ENCODE data around the gene TAX1BP3. TPM values are rescaled to one million over a fixed set of nuclear protein-coding genes. Genes with fewer than 3 reads are reported as not detected.

The TAX1BP3 gene
- polyA plus RNA-seq, 3 donors = 88.5 to 113 (median 90.6) TPM

DNA sequence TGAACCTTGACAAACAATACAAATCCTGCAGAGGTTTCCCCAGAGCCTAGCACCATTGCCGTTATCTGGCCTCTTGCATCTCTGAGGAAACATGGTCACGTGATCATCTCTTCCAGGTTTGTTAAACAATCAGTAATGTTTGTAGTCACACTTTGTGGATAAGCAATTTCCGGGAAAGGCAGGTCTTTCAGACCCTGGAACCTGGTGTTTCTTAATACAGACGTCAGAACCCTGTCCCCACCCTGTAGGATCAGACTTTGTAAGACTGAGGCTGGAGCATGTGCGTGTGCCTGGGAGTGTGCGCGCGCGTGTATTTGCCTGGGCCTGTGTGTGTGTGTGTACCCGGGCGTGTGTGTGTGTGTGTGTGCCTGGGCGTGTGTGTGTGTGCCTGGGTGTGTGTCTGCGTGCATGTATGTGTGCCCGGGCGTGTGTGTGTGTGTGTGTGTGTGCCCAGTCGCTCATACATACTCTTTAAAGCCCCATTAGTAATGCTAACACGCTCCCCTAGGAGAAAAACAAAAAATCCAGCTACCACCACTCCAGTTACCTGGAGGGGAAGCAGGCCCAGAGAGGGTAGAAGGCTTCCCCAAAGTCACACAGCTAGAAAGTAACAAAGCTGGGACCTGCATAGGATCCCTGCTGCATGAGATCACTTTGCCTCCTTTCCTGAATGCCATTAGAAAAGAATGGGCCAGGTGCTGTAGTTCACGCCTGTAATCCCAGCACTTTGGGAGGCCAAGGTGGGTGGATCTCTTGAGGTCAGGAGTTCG lies 26.5 kb downstream of the TAX1BP3 start:
- peak in 2 of 11 donors; percentile 33 to 47 for DNase-seq (ENCODE audit: extremely low read depth in 1 of 11, low read depth in 9 of 11, low spot score in 4 of 11)

DNA sequence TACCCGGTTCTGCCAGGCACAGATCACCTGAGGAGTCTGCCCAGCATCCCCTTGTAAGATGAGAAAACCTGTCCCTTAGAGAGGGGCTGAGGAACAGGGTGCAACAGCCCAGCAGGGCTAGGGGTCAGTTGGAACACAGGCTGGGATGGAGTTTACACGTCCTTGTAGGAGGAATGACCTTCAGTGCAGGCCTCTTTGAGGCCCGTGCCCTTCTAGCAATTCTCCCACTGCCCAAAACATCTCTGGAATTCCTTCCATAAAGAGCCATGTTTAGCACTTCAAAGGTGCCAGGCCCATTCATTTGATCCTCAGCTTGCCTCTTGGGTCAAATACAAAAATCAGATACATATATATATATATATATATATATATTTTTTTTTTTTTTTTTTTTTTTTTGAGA lies 27.4 kb downstream of the TAX1BP3 start:
- no peak for DNase-seq (ENCODE audit: extremely low read depth in 1 of 11, low read depth in 9 of 11, low spot score in 4 of 11)

DNA sequence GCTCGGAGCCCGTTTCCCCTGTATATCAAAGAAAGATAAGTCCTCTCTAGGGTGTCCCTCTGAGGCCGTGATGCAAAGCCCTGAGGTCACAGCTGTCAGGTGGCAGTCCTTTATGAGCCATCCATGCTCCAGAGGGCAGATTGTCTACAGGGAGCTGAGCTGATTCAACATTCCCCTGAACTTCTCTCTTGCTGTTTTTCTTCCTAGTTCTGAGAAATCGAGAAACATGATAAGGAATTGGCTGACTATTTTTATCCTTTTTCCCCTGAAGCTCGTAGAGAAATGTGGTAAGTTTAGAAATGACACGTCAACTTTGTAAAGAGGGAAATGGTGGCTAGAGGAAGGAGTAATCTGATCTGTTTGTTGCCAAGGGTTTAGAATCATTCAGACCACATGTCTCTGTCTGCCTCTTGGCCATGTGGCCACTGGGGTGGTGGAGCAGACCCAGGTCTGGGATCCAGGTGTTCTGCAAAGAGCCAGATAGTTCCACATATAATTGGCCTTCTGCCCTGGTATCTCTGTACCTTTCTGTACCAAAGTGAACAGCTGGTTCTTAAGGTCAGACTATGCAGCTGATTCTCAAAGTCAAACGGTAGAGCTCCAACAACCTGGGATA lies 28.3 kb downstream of the TAX1BP3 start:
- no peak for DNase-seq (ENCODE audit: extremely low read depth in 1 of 11, low read depth in 9 of 11, low spot score in 4 of 11)

DNA sequence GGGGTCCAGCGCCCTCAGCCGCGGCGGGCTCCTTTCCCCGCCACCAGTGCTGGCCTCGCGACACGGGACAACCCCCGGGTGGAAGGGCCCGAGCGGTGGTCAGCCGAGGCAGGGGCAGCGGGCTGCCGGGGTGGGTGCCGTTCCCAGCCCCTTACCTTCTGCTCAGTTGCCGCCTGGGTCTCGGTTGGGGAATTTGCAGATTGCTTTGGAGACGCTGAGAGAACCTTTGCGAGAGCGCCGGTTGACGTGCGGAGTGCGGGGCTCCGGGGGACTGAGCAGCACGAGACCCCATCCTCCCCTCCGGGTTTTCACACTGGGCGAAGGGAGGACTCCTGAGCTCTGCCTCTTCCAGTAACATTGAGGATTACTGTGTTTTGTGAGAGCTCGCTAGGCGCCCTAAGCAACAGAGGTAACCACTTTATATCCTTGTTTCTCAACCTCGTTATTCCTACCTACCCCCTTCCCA lies 31.4 kb downstream of the TAX1BP3 start:
- peak in 1 of 11 donors; percentile 8 for DNase-seq (ENCODE audit: extremely low read depth in 1 of 11, low read depth in 9 of 11, low spot score in 4 of 11)

DNA sequence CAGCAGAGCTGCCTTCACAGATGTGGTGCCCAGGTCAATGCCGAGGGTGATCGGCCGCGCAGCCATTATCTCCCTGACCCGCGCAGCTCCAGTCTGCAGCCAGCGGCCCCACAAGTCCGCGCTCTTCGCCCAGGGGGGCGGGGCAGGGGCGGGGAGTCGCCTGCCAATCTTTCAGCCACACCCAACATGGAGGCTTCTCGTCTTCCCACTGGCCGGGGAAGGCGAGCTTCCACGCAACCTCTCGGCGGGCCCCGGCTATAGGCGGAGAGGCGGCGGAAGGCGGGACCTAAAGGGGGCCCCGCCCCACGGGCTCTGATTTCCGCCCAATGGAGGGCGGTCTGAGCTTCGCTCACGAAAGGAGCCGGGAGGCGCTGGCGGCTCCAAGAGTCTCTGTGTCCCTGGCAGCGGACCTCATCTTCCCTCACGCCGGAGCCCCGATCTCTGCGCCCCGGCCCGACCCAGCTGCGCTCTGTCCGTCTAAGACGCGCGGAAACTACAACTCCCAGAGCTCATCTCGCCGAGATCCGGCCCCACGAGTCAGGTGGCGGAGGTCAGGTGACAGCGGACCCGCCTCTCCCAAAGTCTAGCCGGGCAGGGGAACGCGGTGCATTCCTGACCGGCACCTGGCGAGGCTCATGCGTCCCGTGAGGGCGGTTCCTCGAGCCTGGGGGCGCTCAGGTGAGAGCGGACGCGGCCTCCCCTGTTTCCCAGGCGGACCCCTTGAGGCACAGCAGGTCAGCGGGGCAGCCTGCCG lies 32.0 kb downstream of the TAX1BP3 start, which contains the start of the genes CTNS and SHPK:
TSS of gene CTNS (plus strand) at position 607 of the 754 bp plus-strand sequence. CDS start 3,447 bp downstream, outside the sequence.
TSS of gene SHPK (minus strand) at position 97 of the 754 bp plus-strand sequence. CDS start at position 66, 31 bp downstream.
- peak; percentile 86 to 97 (median 93) for DNase-seq (ENCODE audit: extremely low read depth in 1 of 11, low read depth in 9 of 11, low spot score in 4 of 11)

DNA sequence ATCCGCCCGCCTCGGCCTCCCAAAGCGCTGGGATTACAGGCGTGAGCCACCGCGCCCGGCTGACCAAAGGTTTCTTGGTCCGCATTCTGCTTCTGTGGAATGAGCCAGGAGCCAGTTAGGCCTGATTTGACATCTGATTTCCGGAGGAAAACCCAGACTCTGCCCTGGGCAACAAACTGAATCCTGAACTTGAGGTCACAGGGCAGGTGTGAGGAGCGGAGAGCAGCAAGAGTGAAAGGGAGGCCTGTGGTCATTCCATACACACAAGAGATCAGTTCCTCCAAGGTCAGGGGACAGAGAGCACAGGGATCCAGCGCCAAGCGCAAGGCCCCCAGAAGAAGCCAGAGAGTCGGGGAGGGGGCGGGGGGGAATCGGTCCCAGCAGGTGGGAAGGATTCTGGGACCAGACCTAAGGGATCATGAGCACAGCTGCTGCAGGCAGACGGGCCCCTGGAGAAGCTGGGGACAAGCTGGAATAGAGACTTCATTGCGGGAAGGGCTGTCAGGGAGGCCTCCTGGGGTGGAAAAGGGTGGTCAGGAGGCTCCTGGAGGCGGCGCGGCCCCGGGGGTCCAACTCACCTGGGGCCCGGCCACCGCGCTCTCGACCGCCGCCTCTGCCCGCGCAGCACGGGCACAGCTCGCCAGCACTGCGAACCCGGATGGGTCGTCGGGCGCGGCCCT lies 32.8 kb downstream of the TAX1BP3 start:
- peak in 4 of 11 donors; percentile 19 to 39 (median 20) for DNase-seq (ENCODE audit: extremely low read depth in 1 of 11, low read depth in 9 of 11, low spot score in 4 of 11)

DNA sequence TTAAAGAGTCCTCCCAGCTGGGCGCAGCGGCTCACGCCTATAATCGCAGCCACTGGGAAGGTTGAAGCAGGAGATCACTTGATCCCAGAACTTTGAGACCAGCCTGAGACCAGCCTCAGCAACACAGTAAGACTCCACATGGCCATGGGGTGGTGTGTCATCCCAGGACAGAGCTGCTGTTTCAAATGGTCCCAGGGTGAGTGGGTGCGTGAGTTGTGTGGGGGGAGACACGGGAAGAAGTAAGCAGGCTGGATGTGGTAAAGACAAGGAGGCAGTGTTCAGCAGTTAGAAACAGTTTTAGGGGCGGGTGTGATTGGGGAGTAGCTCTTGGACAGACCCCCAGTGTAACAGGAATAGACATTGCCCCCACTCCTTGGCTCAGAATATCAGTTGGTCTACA lies 36.1 kb downstream of the TAX1BP3 start:
- no peak for DNase-seq (ENCODE audit: extremely low read depth in 1 of 11, low read depth in 9 of 11, low spot score in 4 of 11)

DNA sequence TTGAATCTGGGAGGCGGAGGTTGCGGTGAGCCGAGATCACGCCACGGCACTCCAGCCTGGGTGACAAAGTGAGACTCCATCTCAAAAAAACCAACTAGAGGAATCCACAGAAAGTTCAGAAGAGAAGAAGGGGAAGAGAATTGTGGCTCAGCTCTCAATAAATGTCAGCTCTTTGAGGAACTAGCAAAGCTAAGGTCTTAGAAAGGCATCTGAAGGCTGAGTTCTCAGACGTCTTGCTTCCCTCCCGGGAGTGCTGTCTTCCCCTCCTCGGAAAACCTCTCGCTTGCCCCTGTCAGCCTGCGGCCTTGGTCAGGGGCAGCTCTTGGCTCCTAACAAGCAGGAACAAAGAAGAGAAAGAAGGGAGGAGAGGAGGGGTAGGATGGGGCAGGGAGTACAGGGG lies 37.6 kb downstream of the TAX1BP3 start:
- DNase-seq (ENCODE audit: extremely low read depth in 1 of 11, low read depth in 9 of 11, low spot score in 4 of 11) = no peak

DNA sequence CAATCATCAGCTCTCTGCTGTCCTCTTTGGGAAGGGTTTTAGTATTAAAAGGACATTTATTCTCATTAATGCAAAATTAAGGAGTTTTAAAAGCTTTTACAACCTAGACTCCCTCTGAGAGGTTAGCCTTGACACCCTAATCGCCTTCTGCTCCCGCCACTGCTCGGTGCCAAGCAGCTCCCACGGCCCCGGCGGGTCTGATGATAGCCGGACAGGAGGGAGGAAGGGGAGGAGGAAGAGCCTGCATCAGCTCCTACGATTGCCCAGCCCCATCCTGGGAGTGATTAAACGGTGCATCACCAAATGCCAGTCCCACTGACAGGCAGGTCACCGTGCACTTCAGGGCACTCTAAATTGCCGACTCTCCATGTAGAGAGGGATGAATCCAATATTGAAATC lies 40.6 kb downstream of the TAX1BP3 start:
- no peak for DNase-seq (ENCODE audit: extremely low read depth in 1 of 11, low read depth in 9 of 11, low spot score in 4 of 11)

DNA sequence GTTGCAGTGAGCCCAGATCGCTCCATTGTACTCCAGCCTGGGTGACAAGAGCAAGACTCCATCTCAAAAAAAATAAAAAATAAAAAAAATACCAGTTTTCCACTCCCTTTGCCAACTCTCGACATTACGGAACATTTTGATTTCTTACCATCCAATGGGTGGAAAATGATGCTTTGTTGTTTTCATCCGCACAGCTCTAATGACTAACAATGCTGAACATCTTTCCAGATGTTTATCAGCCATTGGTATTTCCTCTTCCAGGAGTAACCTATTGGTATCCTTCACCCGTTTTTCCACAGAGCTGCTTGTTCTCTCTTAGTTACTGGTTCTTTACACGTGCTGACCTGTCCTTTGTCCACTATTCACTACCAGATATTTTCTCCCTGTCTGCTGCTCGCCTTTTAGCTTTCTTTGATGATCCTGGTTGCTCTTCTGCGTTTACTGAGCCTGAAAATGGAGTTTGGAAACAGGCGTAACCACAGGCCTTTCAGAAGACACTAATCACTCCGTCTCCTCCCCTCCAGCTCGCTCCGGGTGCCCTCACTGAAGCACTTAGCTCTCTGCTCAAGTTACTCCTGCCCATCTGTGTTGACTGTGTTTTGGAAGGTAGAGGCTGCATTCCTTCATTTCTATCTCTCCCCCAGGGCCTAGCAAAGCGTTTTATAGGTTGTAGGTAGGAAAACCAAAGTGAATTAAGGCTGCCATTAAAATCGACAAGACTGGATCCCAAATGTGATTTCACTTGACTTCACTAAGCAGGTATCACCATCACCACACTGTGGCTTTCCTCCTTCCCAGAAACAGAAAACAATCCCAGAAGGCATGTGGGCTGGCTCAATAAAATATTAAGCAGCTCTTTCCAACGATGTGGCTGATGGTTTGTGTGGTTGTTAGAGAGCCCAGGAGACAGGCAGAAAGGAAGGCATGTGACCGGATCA lies 41.3 kb downstream of the TAX1BP3 start:
- DNase-seq (ENCODE audit: extremely low read depth in 1 of 11, low read depth in 9 of 11, low spot score in 4 of 11) = no peak

DNA sequence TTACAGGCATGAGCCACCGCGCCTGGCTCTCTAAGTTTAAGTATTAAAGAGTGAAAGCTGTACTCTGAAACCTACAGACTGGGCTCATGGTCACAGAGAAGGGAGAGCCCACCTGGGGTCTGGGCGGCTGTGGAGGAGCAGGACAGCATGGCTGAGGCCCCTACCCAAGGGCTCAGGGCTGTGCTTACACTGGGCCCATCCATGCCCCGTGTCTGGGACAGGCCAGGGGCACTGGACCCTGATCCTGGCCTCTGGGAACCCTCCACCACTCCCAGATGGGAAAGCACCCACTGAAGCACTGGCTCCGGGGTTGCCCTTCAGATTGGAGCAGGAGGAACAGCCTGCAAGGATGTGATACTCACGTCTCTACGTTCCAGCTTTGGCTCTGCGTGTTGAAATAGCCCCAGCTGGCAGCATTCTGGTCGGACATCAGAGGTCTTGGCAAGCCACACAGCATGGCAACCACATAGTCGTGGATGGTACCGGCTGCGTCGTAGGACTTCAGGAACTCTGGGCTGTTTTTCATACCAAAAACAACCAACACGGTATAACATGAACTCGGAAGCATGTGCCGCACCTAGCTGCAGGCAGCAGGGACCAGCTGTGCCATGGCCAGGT lies 45.3 kb downstream of the TAX1BP3 start:
- DNase-seq (ENCODE audit: extremely low read depth in 1 of 11, low read depth in 9 of 11, low spot score in 4 of 11) = no peak

DNA sequence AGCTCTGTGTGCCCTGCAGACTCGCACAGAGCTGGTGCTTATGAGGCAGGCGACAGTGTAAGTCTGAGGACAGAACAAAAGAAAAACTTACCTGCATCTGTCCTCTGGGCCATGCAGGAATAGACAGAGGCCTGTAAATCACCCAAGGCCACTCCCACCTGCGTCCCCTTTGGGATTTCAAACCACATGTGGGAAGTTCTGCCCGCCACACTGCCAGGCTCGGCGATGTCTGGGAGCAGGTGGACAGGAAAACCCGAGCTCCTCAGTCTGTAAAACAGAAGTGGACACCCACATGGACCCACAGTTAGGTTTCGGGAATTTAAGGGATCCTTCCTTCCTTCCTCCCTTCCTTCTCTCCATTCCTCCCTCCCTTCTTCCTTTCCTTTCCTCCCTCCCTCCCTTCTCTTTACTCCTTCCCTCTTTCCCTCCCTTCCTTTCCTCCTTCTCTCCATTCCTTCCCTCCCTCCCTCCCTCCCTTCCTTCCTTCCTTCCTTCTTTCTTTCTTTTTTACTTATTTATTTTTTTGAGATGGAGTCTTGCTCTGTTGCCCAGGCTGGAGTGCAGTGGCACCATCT lies 47.1 kb downstream of the TAX1BP3 start:
- DNase-seq (ENCODE audit: extremely low read depth in 1 of 11, low read depth in 9 of 11, low spot score in 4 of 11) = no peak

DNA sequence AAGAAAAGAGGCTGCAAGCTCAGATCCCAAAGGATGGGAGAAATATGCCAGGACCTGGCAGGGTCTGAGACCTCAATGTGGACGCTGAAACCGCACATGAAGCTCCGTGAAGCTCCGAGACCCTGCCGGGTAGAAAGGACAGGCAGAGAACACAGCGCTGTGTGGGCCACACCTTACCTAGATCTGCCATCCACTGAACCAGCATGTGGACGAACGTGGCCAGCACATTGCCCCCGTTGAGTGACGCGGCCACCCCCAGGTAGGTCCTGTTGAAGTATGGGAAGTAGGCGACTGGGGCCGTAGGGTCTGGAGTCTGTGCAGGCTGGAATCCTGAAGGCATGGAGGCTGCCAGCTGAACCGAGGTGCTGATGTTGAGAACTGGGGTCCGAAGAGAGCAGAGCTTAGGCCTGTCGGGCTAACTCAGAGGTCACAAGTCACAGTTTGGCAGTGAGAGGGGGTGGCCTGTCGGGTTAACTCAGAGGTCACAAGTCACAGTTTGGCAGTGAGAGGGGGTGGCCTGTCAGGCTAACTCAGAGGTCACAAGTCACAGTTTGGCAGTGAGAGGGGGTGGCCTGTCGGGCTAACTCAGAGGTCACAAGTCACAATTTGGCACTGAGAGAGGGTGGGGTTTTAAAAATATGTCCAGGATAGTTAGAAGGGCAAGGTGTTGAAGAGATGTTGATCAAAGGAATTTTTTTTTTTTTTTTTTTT lies 53.1 kb downstream of the TAX1BP3 start:
- DNase-seq (ENCODE audit: extremely low read depth in 1 of 11, low read depth in 9 of 11, low spot score in 4 of 11) = no peak

DNA sequence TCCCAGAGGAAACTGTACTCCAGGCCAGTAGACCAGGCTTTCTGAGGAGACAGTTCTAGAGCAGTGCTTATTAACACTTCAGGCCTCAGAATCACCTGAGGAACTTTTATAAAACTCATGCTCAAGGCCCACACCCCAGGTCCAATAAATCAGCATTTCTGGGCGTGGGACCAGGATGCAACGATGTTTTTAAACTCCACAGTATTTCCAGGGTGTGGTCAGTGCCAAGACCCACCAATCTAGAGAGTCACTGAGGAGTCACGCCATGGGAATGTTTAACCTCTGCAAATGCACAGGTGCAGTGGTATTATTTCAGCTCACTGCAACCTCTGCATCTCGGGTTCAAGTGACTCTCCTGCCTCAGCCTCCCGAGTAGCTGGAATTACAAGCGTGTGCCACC lies 55.3 kb downstream of the TAX1BP3 start:
- DNase-seq (ENCODE audit: extremely low read depth in 1 of 11, low read depth in 9 of 11, low spot score in 4 of 11) = no peak
